ENCODE results near the gene PARP1. TPM values are rescaled to one million over a fixed set of nuclear protein-coding genes. Genes with fewer than 3 reads are reported as not detected.
A peak's percentile ranks its signal among the peaks of the same experiment; 100 is the strongest.

Gene PARP1
- total RNA-seq, 1 donor = 89.4 TPM

- H3K4me3 ChIP-seq (ENCODE audit: low read depth, low read length) = peak overlapping the region; percentile 83
- TF ChIP-seq CTCF (IDR thresholded peaks at IDR 0.05; ENCODE audit: insufficient read depth, low read depth, low read length) = no peak
- DNase-seq (ENCODE audit: low read depth) = no peak
Observed at GRCh38 chr1:226407199-226407496, 745 bp downstream of the PARP1 start.

DNA sequence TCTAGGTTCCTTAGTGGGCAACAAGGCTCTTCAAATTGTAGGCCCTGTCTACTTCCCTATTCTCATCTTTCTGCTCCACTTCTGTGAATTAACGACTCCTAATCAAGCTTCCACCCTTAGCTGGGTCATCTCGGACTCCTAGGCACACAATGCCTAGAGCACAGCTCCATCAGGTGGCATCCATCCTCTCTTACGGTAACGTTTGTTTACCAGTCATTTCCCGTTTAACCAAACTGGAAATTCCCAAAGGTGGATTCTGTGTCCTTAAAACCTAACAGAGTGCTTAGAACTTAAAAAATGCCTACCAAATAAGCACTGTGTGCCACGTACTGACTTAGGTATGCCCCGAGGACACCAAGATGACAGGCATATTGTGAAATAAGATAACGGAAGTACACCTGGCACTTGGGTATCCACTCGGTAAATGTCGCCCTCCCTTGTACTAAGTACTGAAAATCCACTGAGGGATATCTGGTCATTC lies 1.5 kb downstream of the PARP1 start:
- H3K4me3 ChIP-seq (ENCODE audit: low read depth, low read length) = peak overlapping the region; percentile 83
- DNase-seq (ENCODE audit: low read depth) = peak; percentile 41
- no peak for TF ChIP-seq CTCF (IDR thresholded peaks at IDR 0.05; ENCODE audit: insufficient read depth, low read depth, low read length)

DNA sequence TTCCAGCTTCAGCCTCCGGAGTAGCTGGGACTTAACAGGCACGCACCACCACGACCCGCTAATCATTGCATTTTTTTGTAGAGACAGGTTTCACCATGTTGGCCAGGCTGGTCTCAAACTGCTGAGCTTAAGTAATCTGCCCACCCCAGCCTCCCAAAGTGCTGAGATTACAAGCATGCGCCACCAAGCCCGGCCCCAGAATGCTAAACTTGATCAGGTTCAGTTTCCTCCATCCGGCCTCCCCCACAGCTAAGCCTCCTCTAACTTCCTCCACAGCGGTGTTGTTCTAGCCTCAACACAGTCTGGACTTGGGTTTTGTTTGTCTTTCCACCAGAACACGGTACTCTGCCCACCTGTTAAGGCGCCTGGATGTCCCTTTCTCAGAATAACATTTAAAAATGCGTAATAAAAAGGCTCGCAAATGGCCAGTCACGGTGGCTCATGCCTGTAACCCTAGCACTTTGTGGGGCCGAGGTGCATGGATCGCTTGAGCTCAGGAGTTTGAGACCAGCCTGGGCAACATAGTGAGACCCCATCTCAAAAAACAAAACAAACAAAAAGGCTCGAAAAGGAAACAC lies 2.4 kb downstream of the PARP1 start:
- H3K4me3 ChIP-seq (ENCODE audit: low read depth, low read length) = no peak overlapping the region
- DNase-seq (ENCODE audit: low read depth) = no peak
- no peak for TF ChIP-seq CTCF (IDR thresholded peaks at IDR 0.05; ENCODE audit: insufficient read depth, low read depth, low read length)

DNA sequence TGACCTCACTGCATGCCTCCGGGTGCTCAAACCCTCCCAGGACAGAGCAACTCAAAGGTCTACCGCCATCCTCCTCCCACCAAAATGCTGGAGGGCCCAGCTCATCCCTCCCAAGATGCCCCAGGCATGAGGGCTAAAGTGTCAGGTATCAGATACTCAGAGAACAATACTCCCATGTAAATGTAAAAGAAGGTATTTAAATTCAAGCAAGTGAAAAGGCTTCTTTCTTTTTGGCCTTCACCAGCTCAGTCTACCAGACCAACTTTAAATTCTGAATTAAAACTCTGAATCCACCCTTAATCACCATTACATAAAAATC lies 3.0 kb downstream of the PARP1 start:
- TF ChIP-seq CTCF (IDR thresholded peaks at IDR 0.05; ENCODE audit: insufficient read depth, low read depth, low read length) = no peak
- H3K4me3 ChIP-seq (ENCODE audit: low read depth, low read length) = no peak overlapping the region
- DNase-seq (ENCODE audit: low read depth) = no peak

DNA sequence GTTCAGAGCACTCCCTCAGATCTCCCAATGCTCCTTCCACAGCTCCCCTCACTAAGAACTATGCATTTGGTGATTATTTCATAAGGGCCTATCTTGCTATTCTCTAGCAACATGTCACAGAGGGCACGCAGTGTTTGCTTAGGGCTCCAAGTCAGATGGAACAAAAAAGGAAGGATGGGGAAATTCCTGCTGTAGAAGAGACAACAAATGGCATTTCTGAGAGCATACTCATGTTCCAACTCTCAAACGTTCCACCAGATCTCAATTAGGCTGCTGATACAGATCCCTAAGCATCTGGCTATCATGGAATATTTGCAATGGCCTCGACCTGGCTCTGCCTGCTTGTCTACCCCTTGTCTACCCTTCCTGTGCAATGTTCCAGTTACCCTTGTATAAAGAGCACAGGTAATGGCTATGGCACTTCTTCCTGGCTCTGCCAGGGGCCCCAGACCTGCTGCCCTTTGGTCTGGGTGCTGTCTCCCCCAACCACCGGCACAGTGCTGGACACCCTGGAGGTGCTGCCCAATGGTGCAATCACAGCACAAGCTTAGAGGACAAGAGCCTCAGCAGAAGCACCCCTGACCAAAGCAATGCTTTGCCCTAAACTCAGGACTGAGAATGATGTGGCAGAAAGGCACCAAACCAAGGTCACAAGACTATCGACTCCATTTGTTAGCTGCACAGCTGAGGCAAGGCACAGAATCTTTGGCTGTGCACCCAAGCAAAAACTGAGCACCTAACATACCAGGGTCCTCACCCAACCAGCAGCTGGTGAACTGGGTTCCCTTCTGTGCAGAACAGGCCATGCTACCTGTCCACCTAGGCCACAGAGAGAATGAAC lies 3.6 kb downstream of the PARP1 start:
- DNase-seq (ENCODE audit: low read depth) = peak; percentile 47
- no peak overlapping the region for H3K4me3 ChIP-seq (ENCODE audit: low read depth, low read length)
- no peak for TF ChIP-seq CTCF (IDR thresholded peaks at IDR 0.05; ENCODE audit: insufficient read depth, low read depth, low read length)

- DNase-seq (ENCODE audit: low read depth) = peak; percentile 21
- peak; percentile 41 for TF ChIP-seq CTCF (IDR thresholded peaks at IDR 0.05; ENCODE audit: insufficient read depth, low read depth, low read length)
Observed at GRCh38 chr1:226403201-226404034, 4.5 kb downstream of the PARP1 start.

More at GRCh38 chr1:226403201-226404034, 4.5 kb downstream of the PARP1 start:
- H3K4me3 ChIP-seq (ENCODE audit: low read depth, low read length) = no peak overlapping the region
